Stimulated activated CD8-positive, alpha-beta memory T cell treated with anti-CD3 and anti-CD28 coated beads, Interleukin-15, amount 100 ng/mL, for 4 hours (primary cell): Measurements from ENCODE around the gene DLGAP5.

Experiments used
- DNase-seq, 2 donors: peaks; one replicate each; pipeline ENCODE4 v3.0.0-alpha.2; 2020; ENCODE audit warnings: low read depth in 2 of 2

The DLGAP5 gene

GRCh38 chr14:55129086-55129427 is 62.3 kb downstream of the DLGAP5 start, which contains the start of gene LGALS3:
Gene LGALS3, plus strand, starts transcription at chr14:55129252. Its CDS starts 8,122 bp downstream, at chr14:55137374.
- DNase-seq, result no peak

- no peak for DNase-seq
These were observed 62.8 kb downstream of the DLGAP5 start for GRCh38 chr14:55128386-55129085.

GRCh38 chr14:55127460-55127951 is 63.9 kb downstream of the DLGAP5 start:
- DNase-seq, result no peak

GRCh38 chr14:55126932-55127459 is 64.4 kb downstream of the DLGAP5 start:
- DNase-seq, result no peak

GRCh38 chr14:55126034-55126433 is 65.4 kb downstream of the DLGAP5 start:
- no peak for DNase-seq

GRCh38 chr14:55125403-55125802 is 66.0 kb downstream of the DLGAP5 start:
- no peak for DNase-seq

GRCh38 chr14:55124774-55125386 is 66.5 kb downstream of the DLGAP5 start:
- DNase-seq, result no peak

- DNase-seq, result no peak
These were observed 67.3 kb downstream of the DLGAP5 start for GRCh38 chr14:55123852-55124639.

- no peak for DNase-seq
These were observed 68.3 kb downstream of the DLGAP5 start for GRCh38 chr14:55123101-55123500.

GRCh38 chr14:55122440-55122986 is 68.9 kb downstream of the DLGAP5 start:
- DNase-seq, result no peak

- DNase-seq, result no peak
These were observed 69.6 kb downstream of the DLGAP5 start for GRCh38 chr14:55121628-55122439.

- DNase-seq, result no peak
These were observed 70.6 kb downstream of the DLGAP5 start for GRCh38 chr14:55120571-55121495.

GRCh38 chr14:55118761-55119160 is 72.6 kb downstream of the DLGAP5 start:
- DNase-seq, result no peak

- no peak for DNase-seq
These were observed 73.5 kb downstream of the DLGAP5 start for GRCh38 chr14:55117803-55118441.

GRCh38 chr14:55116246-55117030 is 74.9 kb downstream of the DLGAP5 start:
- DNase-seq, result no peak

- DNase-seq, result no peak
These were observed 75.5 kb downstream of the DLGAP5 start for GRCh38 chr14:55115861-55116245.

GRCh38 chr14:55115460-55115859 is 75.9 kb downstream of the DLGAP5 start:
- no peak for DNase-seq

- no peak for DNase-seq
These were observed 76.7 kb downstream of the DLGAP5 start for GRCh38 chr14:55114720-55115119.
